Dendritic cell treated with granulocyte-macrophage colony-stimulating factor and Interleukin-4, amounts not matched to agents 40 ng/mL and 50 ng/mL, for 4 days (primary cell): ENCODE measurements around the gene SUN5.
"Not testable (repeated sequence)": the region's sequence is repeated elsewhere in the genome, so short reads cannot be mapped to it uniquely, and the experiment has no call there.

ENCODE experiments used
- H3K27ac Mint-ChIP-seq: one replicate; pipeline ENCODE4 v1.8.0; 2022; ENCODE audit warnings: mild to moderate bottlenecking, mixed read lengths
- H3K27me3 Mint-ChIP-seq: one replicate; pipeline ENCODE4 v1.8.0; 2022; ENCODE audit warnings: mild to moderate bottlenecking, mixed read lengths
- H3K36me3 Mint-ChIP-seq: one replicate; pipeline ENCODE4 v1.8.0; 2022; ENCODE audit warnings: low read depth, mixed read lengths
- H3K4me1 Mint-ChIP-seq: one replicate; pipeline ENCODE4 v1.8.0; 2022; ENCODE audit warnings: low read depth, mixed read lengths
- H3K4me3 Mint-ChIP-seq: one replicate; pipeline ENCODE4 v1.8.0; 2022; ENCODE audit warnings: mild to moderate bottlenecking, moderate library complexity, mixed read lengths
- H3K9me3 Mint-ChIP-seq: one replicate; pipeline ENCODE4 v1.8.0; 2022; ENCODE audit warnings: mixed read lengths
- intact Hi-C: fragments of 100-400 bp; cut with micrococcal nuclease; formaldehyde crosslinking; loops from one replicate; pipeline ENCODE4 v1.15.0; 2022

Gene SUN5

GRCh38 chr20:32974204-32975064, 29.8 kb downstream of the SUN5 start:
- H3K27ac Mint-ChIP-seq, result not testable (repeated sequence)

DNA sequence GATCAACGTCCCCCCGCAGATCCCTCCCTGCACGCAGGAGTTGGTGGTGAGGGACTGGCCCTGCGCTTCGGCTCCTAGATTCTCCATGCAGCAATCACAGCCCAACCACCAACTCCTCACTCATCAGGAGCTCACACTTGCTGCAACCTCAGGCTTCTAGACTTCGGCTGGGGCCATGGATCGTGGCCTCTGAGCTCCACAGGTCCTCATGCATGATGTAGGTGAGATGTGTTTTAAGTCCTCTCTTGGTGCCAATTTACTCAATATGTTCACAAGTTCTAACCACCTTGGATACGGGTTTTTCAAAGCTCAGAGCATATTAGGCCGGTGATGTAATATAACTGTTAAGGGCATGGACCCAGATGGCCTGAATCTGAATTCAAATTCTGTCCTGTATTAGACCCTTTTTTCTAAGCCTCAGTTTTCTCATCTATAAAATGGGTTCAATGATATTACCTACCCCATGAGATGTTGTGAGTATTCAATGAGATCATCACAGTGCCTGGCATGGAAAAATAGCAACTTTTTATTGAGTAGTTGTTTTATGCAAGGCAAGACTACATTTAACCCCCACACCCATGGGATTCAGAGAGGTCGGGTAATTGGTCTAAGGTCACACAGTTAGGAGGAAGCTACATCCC, 31.0 kb downstream of the SUN5 start:
- no peaks in the 10 kb centered on the region for H3K36me3 Mint-ChIP-seq

More at GRCh38 chr20:32974204-32975064, 29.8 kb downstream of the SUN5 start:
- H3K36me3 Mint-ChIP-seq, H3K4me1 Mint-ChIP-seq, H3K9me3 Mint-ChIP-seq, H3K4me3 Mint-ChIP-seq, intact Hi-C loops, H3K27me3 Mint-ChIP-seq: not testable (repeated sequence)

DNA sequence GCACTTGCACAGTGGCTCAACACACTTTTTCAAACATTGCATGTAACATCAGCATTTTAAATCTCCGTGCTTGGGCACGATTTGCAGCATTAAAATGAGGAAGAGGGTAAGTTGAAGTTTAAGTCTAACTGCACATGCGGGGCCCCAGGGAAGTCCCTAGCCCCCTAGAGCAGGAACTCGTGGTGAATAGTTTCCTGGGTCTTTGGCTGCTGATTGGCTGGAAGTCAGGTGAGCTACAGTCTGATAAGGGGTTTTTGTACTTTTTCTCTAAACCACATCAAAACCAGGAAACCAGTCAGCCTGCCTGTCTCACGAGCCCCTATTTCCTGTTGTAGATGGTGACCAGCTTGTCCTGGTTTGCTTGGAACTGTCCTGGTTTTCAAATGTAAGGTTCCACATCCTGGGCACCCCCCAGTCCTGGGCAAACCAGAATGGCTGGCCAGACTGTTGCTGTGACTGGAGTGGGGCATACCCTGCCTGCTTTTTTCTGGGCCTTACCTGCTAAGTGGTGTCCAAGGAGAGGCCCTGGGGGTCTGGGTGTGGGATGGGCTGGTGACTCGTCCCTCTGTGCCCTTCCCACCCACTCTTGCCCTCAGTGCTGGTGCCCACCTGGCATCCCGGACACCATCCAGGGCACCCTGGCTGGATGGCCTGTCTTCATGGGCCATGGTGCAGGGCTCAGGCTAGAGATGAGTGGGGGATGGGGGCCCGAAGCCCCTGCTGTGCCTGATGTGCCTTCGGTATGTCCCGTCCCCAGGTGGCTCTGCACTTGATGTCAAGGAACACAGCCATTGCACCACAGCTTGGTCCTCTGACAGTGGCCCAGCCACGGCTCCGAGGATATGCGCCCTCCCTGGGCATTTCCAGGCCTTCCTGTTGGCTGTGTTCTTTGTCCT, 31.8 kb downstream of the SUN5 start:
- no peak overlapping the region for H3K27ac Mint-ChIP-seq
- no peaks in the 10 kb centered on the region for H3K36me3 Mint-ChIP-seq
- intact Hi-C loops, result no loop called here
- no peaks in the 10 kb centered on the region for H3K4me1 Mint-ChIP-seq
- no peaks in the 10 kb centered on the region for H3K27me3 Mint-ChIP-seq
- H3K4me3 Mint-ChIP-seq, result no peak overlapping the region
- H3K9me3 Mint-ChIP-seq, result no peaks in the 10 kb centered on the region

More for the DNA sequence above, 31.0 kb downstream of the SUN5 start:
- no peaks in the 10 kb centered on the region for H3K9me3 Mint-ChIP-seq
- no peak overlapping the region for H3K4me3 Mint-ChIP-seq
- intact Hi-C loops, result no loop called here
- no peak overlapping the region for H3K27ac Mint-ChIP-seq
- H3K27me3 Mint-ChIP-seq, result no peaks in the 10 kb centered on the region
- no peaks in the 10 kb centered on the region for H3K4me1 Mint-ChIP-seq

- no peaks in the 10 kb centered on the region for H3K9me3 Mint-ChIP-seq
These were observed 32.5 kb downstream of the SUN5 start for GRCh38 chr20:32971703-32972161.

GRCh38 chr20:32970973-32971300, 33.3 kb downstream of the SUN5 start:
- Mint-ChIP-seq H3K9me3 (no peaks in the 10 kb centered on the region), H3K4me1 (no peaks in the 10 kb centered on the region), H3K27ac (no peak overlapping the region), H3K36me3 (no peaks in the 10 kb centered on the region), H3K27me3 (no peaks in the 10 kb centered on the region), H3K4me3 (no peak overlapping the region)
- intact Hi-C loops, result no loop called here

More at GRCh38 chr20:32971703-32972161, 32.5 kb downstream of the SUN5 start:
- Mint-ChIP-seq H3K27me3 (no peaks in the 10 kb centered on the region), H3K27ac (no peak overlapping the region), H3K4me3 (no peak overlapping the region), H3K36me3 (no peaks in the 10 kb centered on the region), H3K4me1 (no peaks in the 10 kb centered on the region)
- intact Hi-C loops, result no loop called here

DNA sequence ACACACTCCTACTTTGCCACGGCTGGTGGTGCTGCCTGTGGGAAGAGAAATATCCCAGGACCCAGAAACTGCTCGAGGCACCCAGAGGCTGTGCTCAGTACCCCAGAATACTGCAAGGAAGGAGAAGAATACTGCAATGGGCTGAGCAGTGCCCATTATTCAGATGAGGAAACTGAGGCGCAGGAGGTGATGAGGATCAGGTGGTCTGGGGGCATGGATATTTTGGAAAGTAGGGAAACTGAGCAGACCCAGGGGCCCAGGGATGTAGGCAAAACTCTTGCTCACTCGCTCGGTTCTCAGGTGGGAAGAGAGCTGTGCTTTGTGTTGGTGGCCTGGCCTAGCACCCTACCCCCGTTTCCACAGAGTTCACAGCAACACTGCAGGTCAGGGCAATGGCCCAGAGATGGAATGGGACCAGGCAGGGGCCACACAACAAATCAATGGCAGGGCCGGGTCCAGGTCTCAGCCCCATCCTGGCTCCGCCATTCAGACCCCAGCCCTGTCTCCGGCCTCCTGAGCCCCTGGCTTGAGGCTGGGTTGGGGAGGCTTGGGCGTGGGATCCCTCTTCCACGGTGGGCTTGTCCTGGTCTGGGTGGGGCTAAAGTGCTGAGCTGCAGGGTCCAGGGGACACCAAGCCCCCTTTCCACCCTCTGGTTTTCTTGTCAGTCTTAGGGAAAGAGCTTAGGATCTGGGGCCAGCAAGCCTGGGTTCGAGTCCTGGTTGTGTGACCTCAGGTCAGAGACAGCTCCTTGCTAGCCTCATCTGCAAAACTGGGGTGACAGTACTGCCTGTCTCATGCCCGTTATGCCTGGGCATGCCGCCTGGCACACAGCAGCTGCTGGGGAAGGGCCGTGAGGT, 33.9 kb downstream of the SUN5 start:
- Mint-ChIP-seq H3K4me1 (no peaks in the 10 kb centered on the region), H3K9me3 (no peaks in the 10 kb centered on the region), H3K4me3 (no peak overlapping the region), H3K27me3 (no peaks in the 10 kb centered on the region), H3K36me3 (no peaks in the 10 kb centered on the region), H3K27ac (no peak overlapping the region)
- intact Hi-C loops, result no loop called here

- no peaks in the 10 kb centered on the region for H3K36me3 Mint-ChIP-seq
- H3K4me1 Mint-ChIP-seq, result no peaks in the 10 kb centered on the region
- no peaks in the 10 kb centered on the region for H3K27me3 Mint-ChIP-seq
- H3K27ac Mint-ChIP-seq, result no peak overlapping the region
- H3K4me3 Mint-ChIP-seq, result no peak overlapping the region
- no peaks in the 10 kb centered on the region for H3K9me3 Mint-ChIP-seq
- intact Hi-C loops, result no loop called here
These were observed 34.7 kb downstream of the SUN5 start for GRCh38 chr20:32969356-32970114.

GRCh38 chr20:32968478-32969241, 35.6 kb downstream of the SUN5 start:
- H3K27ac Mint-ChIP-seq, result no peak overlapping the region
- no peaks in the 10 kb centered on the region for H3K9me3 Mint-ChIP-seq
- peaks cover 5% of the 10 kb centered on the region for H3K4me1 Mint-ChIP-seq
- H3K36me3 Mint-ChIP-seq, result no peaks in the 10 kb centered on the region
- no peaks in the 10 kb centered on the region for H3K27me3 Mint-ChIP-seq
- no peak overlapping the region for H3K4me3 Mint-ChIP-seq
- intact Hi-C loops, result no loop called here

DNA sequence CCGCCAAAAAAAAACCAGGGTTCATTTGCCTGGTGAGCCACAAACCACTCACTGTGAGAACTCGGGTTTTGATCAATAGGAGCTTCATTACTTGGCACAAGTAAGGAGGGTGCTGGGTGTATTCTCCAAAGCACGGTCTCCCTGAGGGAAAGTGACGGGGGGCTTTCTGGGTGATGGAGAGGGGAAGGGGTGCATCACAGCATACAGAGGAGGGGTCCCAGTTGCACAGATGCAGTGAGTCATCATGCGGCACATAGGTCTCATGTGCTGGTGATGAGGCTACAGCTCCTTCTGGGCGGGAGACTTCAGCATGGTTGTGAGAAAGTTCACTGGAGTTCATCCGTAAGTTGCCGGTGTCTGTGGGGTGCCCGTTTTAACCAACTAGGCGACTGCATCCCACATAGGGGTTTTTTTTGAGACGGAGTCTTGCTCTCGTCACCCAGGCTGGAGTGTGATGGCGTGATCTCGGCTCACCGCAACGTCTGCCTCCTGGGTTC, 36.2 kb downstream of the SUN5 start:
- intact Hi-C loops, result no loop called here
- Mint-ChIP-seq H3K27me3 (no peaks in the 10 kb centered on the region), H3K9me3 (no peaks in the 10 kb centered on the region), H3K4me3 (no peak overlapping the region), H3K36me3 (no peaks in the 10 kb centered on the region), H3K4me1 (peaks cover 5% of the 10 kb centered on the region), H3K27ac (no peak overlapping the region)

DNA sequence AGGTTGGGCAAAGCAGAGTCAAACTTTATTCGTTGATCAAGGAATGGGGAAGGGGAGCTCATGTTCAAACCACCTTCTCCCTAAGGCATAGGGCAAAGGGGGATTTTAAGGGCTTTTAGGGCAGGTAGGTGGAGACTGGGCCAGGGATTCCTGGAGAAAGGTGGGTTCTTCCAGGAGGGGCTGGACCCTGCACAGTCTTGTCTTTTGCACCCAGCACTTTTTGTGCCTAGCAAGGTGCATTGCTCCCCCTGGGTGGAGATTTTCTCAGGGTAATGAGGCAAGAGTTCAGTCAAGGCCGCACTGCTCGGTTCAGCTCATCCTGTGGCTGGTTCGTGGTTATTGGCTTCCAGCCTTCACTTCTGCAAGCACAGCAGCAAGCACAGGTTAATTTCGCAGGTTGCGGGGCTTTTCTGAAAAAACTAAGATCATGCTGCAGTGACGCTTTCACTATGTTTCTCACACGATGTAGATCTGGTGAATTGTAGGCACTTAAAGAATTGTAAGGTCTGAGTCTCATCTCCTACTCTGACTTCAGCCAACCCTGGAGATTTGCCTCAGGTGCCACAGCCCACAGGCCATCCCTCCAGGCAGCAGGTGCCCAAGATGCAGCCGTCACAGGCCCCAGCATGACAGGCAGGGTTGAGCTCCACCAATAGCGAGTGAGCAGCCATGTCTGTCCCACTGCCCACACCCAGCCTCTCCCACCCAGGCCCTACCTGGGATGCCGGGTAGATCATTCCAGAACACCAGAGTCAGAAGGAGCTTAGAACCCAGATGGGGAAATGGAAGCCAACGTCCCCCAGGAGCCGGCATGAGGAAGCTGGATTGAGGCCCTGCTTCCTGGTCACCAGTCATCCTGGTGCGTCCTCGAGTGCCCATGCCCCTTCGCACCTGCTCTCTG, 37.1 kb downstream of the SUN5 start:
- H3K9me3 Mint-ChIP-seq, result no peaks in the 10 kb centered on the region
- H3K4me3 Mint-ChIP-seq, result no peak overlapping the region
- H3K4me1 Mint-ChIP-seq, result peaks cover 5% of the 10 kb centered on the region
- no peaks in the 10 kb centered on the region for H3K36me3 Mint-ChIP-seq
- H3K27me3 Mint-ChIP-seq, result no peaks in the 10 kb centered on the region
- intact Hi-C loops, result no loop called here
- H3K27ac Mint-ChIP-seq, result no peak overlapping the region

- Mint-ChIP-seq H3K36me3 (no peaks in the 10 kb centered on the region), H3K4me1 (peaks cover 5% of the 10 kb centered on the region), H3K9me3 (no peaks in the 10 kb centered on the region), H3K27me3 (no peaks in the 10 kb centered on the region), H3K4me3 (no peak overlapping the region), H3K27ac (no peak overlapping the region)
- intact Hi-C loops, result no loop called here
These were observed 37.9 kb downstream of the SUN5 start for GRCh38 chr20:32966382-32966781.
